Neural crest cell (in vitro differentiated cells): ENCODE measurements around the gene AHI1. TPM values are rescaled to one million over a fixed set of nuclear protein-coding genes. Genes with fewer than 3 reads are reported as not detected.

Experiments
- DNase-seq: peaks from one replicate; pipeline ENCODE4 v3.0.0; 2021; ENCODE audit warnings: low read depth, mixed read lengths, low spot score
- H3K27ac Mint-ChIP-seq: one replicate; pipeline ENCODE4 v1.8.0; 2021; ENCODE audit warnings: mild to moderate bottlenecking, mixed read lengths; ENCODE audit not compliant: unreplicated experiment
- H3K27me3 Mint-ChIP-seq: 2 replicates; pipeline ENCODE4 v1.8.0; 2021; ENCODE audit warnings: low read depth, mild to moderate bottlenecking, mixed read lengths
- H3K36me3 Mint-ChIP-seq: 2 replicates; pipeline ENCODE4 v1.8.0; 2021; ENCODE audit warnings: low read depth, mild to moderate bottlenecking, mixed read lengths
- H3K4me1 Mint-ChIP-seq: 2 replicates; pipeline ENCODE4 v1.8.0; 2021; ENCODE audit warnings: mixed read lengths
- H3K4me3 Mint-ChIP-seq: one replicate; pipeline ENCODE4 v1.8.0; 2021; ENCODE audit warnings: mild to moderate bottlenecking, mixed read lengths
- H3K9me3 Mint-ChIP-seq: 2 replicates; pipeline ENCODE4 v1.8.0; 2021; ENCODE audit warnings: mixed read lengths
- total RNA-seq: library from RNA; stranded (reverse); gene quantifications from 2 replicates; pipeline ENCODE4 v1.2.1, GENCODE V29; 2021
- TF ChIP-seq, protein P1 (sequence below): fragments of 200-600 bp; sonication (generic); conservative IDR thresholded peaks from 2 replicates; pipeline ENCODE4 v1.5.0; 2021; ENCODE audit warnings: antibody characterized with exemption, mild to moderate bottlenecking

Gene AHI1
- total RNA-seq, 1 donor from 2014 or later = 27.6 TPM

DNA sequence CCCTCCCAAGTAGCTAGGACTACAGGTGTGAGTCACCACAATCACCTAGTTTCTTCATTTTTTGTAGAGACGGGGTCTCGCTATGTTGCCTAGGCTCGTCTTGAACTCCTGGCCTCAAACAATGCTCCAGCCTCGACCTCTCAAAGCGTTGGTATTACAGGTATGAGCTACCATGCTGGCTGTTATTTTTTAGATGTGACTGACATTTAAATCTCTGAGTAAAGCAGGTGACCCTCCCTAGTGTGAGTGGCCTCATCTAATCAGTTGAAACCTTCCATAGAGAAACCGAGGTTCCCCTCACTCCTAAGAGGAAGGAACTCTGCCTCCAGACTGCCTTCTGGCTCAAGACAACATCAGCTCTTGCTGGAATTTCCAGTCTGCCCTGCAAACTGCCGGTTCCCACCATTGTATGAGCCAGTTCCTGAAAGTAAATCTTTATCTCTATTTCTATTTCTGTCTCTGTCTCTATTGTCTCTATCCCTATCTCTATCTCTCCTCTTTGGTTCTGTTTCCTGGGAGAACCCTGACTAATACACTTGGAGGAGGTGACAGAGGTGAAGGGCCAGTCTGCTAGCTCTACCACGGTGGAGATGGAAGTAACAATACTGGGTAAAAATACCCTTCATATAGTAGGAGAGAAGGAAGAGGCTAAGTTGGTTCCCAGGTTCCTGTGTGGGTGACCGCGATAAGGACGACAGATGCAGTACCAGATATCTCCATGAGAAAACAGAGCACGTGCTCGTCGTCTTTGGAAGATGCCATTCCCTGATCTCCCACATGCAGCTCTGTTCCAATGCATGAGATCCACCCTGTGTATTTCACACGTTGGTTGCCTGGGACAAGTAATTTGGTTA, 235.4 kb downstream of the AHI1 start:
- Mint-ChIP-seq H3K27ac (no peak overlapping the region), H3K27me3 (no peaks in the 10 kb centered on the region), H3K4me1 (no peaks in the 10 kb centered on the region), H3K36me3 (no peaks in the 10 kb centered on the region), H3K9me3 (peaks cover 2% of the 10 kb centered on the region), H3K4me3 (no peak overlapping the region)
- TF ChIP-seq, protein P1, sequence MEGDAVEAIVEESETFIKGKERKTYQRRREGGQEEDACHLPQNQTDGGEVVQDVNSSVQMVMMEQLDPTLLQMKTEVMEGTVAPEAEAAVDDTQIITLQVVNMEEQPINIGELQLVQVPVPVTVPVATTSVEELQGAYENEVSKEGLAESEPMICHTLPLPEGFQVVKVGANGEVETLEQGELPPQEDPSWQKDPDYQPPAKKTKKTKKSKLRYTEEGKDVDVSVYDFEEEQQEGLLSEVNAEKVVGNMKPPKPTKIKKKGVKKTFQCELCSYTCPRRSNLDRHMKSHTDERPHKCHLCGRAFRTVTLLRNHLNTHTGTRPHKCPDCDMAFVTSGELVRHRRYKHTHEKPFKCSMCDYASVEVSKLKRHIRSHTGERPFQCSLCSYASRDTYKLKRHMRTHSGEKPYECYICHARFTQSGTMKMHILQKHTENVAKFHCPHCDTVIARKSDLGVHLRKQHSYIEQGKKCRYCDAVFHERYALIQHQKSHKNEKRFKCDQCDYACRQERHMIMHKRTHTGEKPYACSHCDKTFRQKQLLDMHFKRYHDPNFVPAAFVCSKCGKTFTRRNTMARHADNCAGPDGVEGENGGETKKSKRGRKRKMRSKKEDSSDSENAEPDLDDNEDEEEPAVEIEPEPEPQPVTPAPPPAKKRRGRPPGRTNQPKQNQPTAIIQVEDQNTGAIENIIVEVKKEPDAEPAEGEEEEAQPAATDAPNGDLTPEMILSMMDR = no peak
- DNase-seq = no peak

DNA sequence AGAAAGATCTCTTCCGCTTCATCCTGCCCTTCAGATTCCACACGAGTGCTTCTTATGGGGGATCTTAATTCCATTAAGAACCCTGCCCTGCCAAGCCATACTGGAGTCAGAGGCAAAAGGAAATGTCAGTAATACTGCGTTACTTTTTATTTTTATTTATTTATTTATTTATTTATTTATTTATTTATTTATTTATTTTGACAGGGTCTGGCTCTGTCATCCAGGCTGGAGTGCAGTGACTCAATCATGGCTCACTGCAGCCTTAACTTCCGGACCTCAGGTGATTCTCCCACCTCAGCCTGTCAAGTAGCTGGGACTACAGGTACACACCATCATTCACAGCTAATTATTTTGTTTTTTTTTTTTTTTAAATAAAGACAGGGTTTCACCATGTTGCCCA, 236.9 kb downstream of the AHI1 start:
- Mint-ChIP-seq H3K27me3 (no peaks in the 10 kb centered on the region), H3K4me3 (no peak overlapping the region), H3K9me3 (peaks cover 2% of the 10 kb centered on the region), H3K27ac (no peak overlapping the region), H3K4me1 (no peaks in the 10 kb centered on the region), H3K36me3 (no peaks in the 10 kb centered on the region)
- no peak for DNase-seq
- TF ChIP-seq, protein P1 = no peak

DNA sequence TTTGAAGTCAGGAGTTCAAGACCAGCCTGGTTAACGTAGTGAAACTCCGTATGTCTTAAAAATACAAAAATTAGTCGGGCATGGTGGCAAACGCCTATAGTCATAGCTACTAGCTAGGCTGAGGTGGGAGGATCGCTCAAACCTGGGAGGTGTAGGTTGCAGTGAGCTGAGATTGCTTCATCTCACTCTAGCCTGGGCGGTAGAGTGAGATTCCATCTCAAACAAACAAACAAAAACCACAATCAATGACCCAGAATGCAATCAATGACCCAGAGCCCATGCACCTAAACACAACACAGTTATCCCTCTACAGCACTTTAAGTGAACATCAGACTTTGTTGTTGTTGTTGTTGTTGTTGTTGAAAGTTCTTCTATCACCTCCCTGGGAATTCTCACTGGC, 238.6 kb downstream of the AHI1 start:
- no peak for DNase-seq
- no peaks in the 10 kb centered on the region for H3K36me3 Mint-ChIP-seq
- H3K4me1 Mint-ChIP-seq = no peaks in the 10 kb centered on the region

DNA sequence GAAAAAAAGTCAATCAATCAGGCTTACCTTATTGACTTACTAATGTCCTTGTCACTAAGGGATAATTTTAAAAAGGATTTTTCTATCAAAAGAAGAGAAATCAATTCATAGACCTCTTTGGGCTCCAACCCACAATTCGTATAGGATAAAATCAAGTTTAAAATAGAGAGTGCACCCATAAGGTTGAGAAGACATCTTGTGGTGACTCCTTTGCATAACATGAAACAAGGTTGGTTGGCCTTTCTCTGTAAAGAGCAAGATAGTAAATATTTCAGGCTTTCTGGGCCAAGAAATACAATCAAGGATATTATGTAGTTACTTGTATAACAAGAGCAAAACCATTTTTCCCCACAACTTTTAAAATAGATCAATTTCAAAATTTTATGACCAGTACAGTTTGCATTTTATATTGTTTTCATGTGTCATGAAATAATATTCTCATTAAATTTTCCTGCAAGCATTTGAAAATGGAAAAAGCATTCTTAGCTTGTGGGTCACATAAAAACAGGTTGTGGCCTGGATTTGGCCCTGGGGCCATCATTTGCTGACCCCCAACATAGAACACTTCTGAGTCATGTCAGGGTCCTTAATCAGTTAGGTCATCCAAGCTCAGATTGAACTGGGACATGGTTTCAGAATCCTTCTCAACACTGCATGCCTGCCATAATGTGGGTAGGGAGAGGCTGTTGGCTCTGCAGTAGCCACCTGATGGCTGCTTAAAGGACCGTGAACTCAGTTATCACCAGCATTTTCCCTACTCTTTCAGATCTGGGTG, 239.7 kb downstream of the AHI1 start:
- Mint-ChIP-seq H3K27me3 (no peaks in the 10 kb centered on the region), H3K27ac (no peak overlapping the region), H3K4me1 (no peaks in the 10 kb centered on the region), H3K36me3 (no peaks in the 10 kb centered on the region), H3K9me3 (peaks cover 3% of the 10 kb centered on the region), H3K4me3 (no peak overlapping the region)
- TF ChIP-seq, protein P1 = no peak
- no peak for DNase-seq

More for the DNA sequence above, 238.6 kb downstream of the AHI1 start:
- H3K27me3 Mint-ChIP-seq = no peaks in the 10 kb centered on the region
- no peak overlapping the region for H3K4me3 Mint-ChIP-seq
- no peak overlapping the region for H3K27ac Mint-ChIP-seq
- TF ChIP-seq, protein P1 = no peak
- H3K9me3 Mint-ChIP-seq = no peaks in the 10 kb centered on the region

DNA sequence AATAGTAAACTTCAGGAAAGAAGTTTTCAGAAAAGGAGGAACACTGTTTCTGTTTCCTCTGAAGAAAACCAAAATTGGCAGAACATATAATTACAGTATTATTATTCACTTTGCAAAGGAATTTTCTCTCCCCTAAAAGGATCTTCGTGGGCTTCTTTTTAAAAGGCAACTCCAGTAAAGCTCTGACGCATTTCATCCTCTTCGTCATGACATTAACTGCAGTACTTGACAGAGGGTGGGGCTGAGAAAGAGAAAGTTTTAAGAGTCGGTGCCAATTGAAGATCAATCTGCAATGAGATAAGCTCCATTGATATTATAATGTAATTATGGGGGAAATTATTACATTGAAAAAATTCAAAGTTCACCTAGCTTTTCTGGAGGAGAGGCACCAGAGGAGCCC, 240.7 kb downstream of the AHI1 start:
- no peak for DNase-seq
- TF ChIP-seq, protein P1 = no peak
- Mint-ChIP-seq H3K4me3 (no peak overlapping the region), H3K27ac (no peak overlapping the region), H3K36me3 (no peaks in the 10 kb centered on the region), H3K27me3 (no peaks in the 10 kb centered on the region), H3K4me1 (no peaks in the 10 kb centered on the region), H3K9me3 (peaks cover 3% of the 10 kb centered on the region)
